C4-2B (cell line): ENCODE measurements around the gene ATP9A.

ENCODE experiments used
- CTCF ChIP-seq: fragments of 450-650 bp; conservative IDR thresholded peaks from 2 replicates; pipeline ENCODE4 v1.5.1; 2017; ENCODE audit warnings: mild to moderate bottlenecking
- ZFX ChIP-seq: fragments of 450-650 bp; IDR thresholded peaks from 2 replicates; pipeline ENCODE4 v1.6.1; 2017

GRCh38 chr20:51562332-51563173 lies 205.6 kb downstream of the ATP9A start:
- TF ChIP-seq CTCF (no peak), ZFX (no peak)
